NCI-H526 treated with DMSO at 0.1 percent for 48 hours (cell line): ENCODE data around the gene TNFRSF8.

Experiments used
- DNase-seq: peaks from one replicate; lab custom pipeline; 2025; lab: John Stamatoyannopoulos, UW

The TNFRSF8 gene

GRCh38 chr1:12176298-12177118 is 113.4 kb downstream of the TNFRSF8 start:
- no peak for DNase-seq

- no peak for DNase-seq
Measured at GRCh38 chr1:12177156-12177998, 114.3 kb downstream of the TNFRSF8 start.

- DNase-seq: no peak
Measured at GRCh38 chr1:12177999-12178441, 114.9 kb downstream of the TNFRSF8 start.

- no peak for DNase-seq
Measured at GRCh38 chr1:12178511-12178910, 115.4 kb downstream of the TNFRSF8 start.

GRCh38 chr1:12179111-12179519 is 116.0 kb downstream of the TNFRSF8 start:
- no peak for DNase-seq

GRCh38 chr1:12179676-12180075 is 116.6 kb downstream of the TNFRSF8 start:
- DNase-seq: no peak

- no peak for DNase-seq
Measured at GRCh38 chr1:12180315-12180714, 117.2 kb downstream of the TNFRSF8 start.

GRCh38 chr1:12180903-12181302 is 117.8 kb downstream of the TNFRSF8 start:
- DNase-seq: no peak

GRCh38 chr1:12181568-12181967 is 118.5 kb downstream of the TNFRSF8 start:
- DNase-seq: no peak

- DNase-seq: no peak
Measured at GRCh38 chr1:12182410-12182984, 119.4 kb downstream of the TNFRSF8 start.

- no peak for DNase-seq
Measured at GRCh38 chr1:12183095-12183794, 120.1 kb downstream of the TNFRSF8 start.

GRCh38 chr1:12184008-12184681 is 121.0 kb downstream of the TNFRSF8 start:
- DNase-seq: no peak

GRCh38 chr1:12185036-12185917 is 122.2 kb downstream of the TNFRSF8 start:
- no peak for DNase-seq

- DNase-seq: no peak
Measured at GRCh38 chr1:12185918-12186678, 123.0 kb downstream of the TNFRSF8 start.

GRCh38 chr1:12186679-12186985 is 123.5 kb downstream of the TNFRSF8 start:
- no peak for DNase-seq

GRCh38 chr1:12188115-12188514 is 125.0 kb downstream of the TNFRSF8 start:
- no peak for DNase-seq

- DNase-seq: no peak
Measured at GRCh38 chr1:12188657-12189327, 125.7 kb downstream of the TNFRSF8 start.

- no peak for DNase-seq
Measured at GRCh38 chr1:12189328-12189682, 126.2 kb downstream of the TNFRSF8 start.
